Stomach smooth muscle (tissue), 2 donors: ENCODE data around the gene GOLGA8G.
"Not testable (repeated sequence)": the region's sequence is repeated elsewhere in the genome, so short reads cannot be mapped to it uniquely, and the experiment has no call there.

ENCODE experiments used
- H3K27ac ChIP-seq: one replicate; pipeline ENCODE4 v1.7.0; 2013; ENCODE audit warnings: mild to moderate bottlenecking, low read length, inconsistent platforms
- H3K27me3 ChIP-seq, 2 donors: one replicate each; pipeline ENCODE4 v1.7.0; 2013; ENCODE audit warnings: low read length in 2 of 2; ENCODE audit not compliant: insufficient read depth in 2 of 2, control insufficient read depth in 1 of 2
- H3K36me3 ChIP-seq, 2 donors: one replicate each; pipeline ENCODE4 v1.7.0; 2013; ENCODE audit warnings: low read length in 2 of 2; ENCODE audit not compliant: control insufficient read depth in 2 of 2, insufficient read depth in 2 of 2
- H3K4me1 ChIP-seq: one replicate; pipeline ENCODE4 v1.7.0; 2013; ENCODE audit warnings: low read length; ENCODE audit not compliant: control insufficient read depth, insufficient read depth
- H3K4me3 ChIP-seq, 2 donors: one replicate each; pipeline ENCODE4 v1.7.0; 2013; ENCODE audit warnings: low read length in 2 of 2
- H3K9ac ChIP-seq, 2 donors: one replicate each; pipeline ENCODE4 v1.7.0; 2013; ENCODE audit warnings: low read length in 2 of 2, mild to moderate bottlenecking in 1 of 2
- H3K9me3 ChIP-seq, 2 donors: one replicate each; pipeline ENCODE4 v1.7.0; 2013; ENCODE audit warnings: low read length in 2 of 2; ENCODE audit not compliant: control insufficient read depth in 2 of 2
- donor health status: healthy.
- donor health status: Pancreatic carcinoma.

GOLGA8G gene

GRCh38 chr15:28532954-28533353 is at the start of gene GOLGA8G:
GOLGA8G (minus strand) TSS chr15:28532971; CDS start chr15:28532909, 62 bp downstream.
- H3K9me3 ChIP-seq, H3K9ac ChIP-seq, H3K4me3 ChIP-seq, H3K4me1 ChIP-seq, H3K36me3 ChIP-seq, H3K27me3 ChIP-seq, H3K27ac ChIP-seq: not testable (repeated sequence)

- not testable (repeated sequence) for H3K27me3 ChIP-seq, H3K9me3 ChIP-seq, H3K4me3 ChIP-seq, H3K36me3 ChIP-seq, H3K27ac ChIP-seq, H3K4me1 ChIP-seq, H3K9ac ChIP-seq
Observed at GRCh38 chr15:28573351-28573750, 40.6 kb upstream of the GOLGA8G start.

GRCh38 chr15:28553268-28553667 is 20.5 kb upstream of the GOLGA8G start, which contains the start of gene GOLGA6L25:
GOLGA6L25 (plus strand) TSS chr15:28553568; CDS start chr15:28553629, 61 bp downstream.
- H3K27ac ChIP-seq, H3K4me3 ChIP-seq, H3K9ac ChIP-seq, H3K4me1 ChIP-seq, H3K9me3 ChIP-seq, H3K36me3 ChIP-seq, H3K27me3 ChIP-seq: not testable (repeated sequence)

- not testable (repeated sequence) for H3K27ac ChIP-seq, H3K36me3 ChIP-seq, H3K9ac ChIP-seq, H3K27me3 ChIP-seq, H3K4me1 ChIP-seq, H3K9me3 ChIP-seq, H3K4me3 ChIP-seq
Observed at GRCh38 chr15:28515208-28515607, 17.6 kb downstream of the GOLGA8G start.

GRCh38 chr15:28514128-28514527 is 18.6 kb downstream of the GOLGA8G start:
- H3K27ac ChIP-seq, H3K27me3 ChIP-seq, H3K9me3 ChIP-seq, H3K4me1 ChIP-seq, H3K9ac ChIP-seq, H3K36me3 ChIP-seq, H3K4me3 ChIP-seq: not testable (repeated sequence)

GRCh38 chr15:28508217-28508889 is 24.4 kb downstream of the GOLGA8G start:
- H3K9me3 ChIP-seq, H3K4me3 ChIP-seq, H3K36me3 ChIP-seq, H3K4me1 ChIP-seq, H3K27ac ChIP-seq, H3K27me3 ChIP-seq, H3K9ac ChIP-seq: not testable (repeated sequence)

- H3K9ac ChIP-seq, H3K36me3 ChIP-seq, H3K27me3 ChIP-seq, H3K27ac ChIP-seq, H3K4me3 ChIP-seq, H3K9me3 ChIP-seq, H3K4me1 ChIP-seq: not testable (repeated sequence)
Observed at GRCh38 chr15:28481340-28481739, 51.4 kb downstream of the GOLGA8G start.
